ENCODE measurements around the gene RMI2. TPM values are rescaled to one million over a fixed set of nuclear protein-coding genes. Genes with fewer than 3 reads are reported as not detected.

RMI2 gene
- total and polyA plus RNA-seq, 7 donors, result 0.36 to 19.3 (median 2.2) TPM

- H3K27me3 ChIP-seq, result no peaks in the 10 kb centered on the region
- no peak for DNase-seq
- no peak for TF ChIP-seq EP300 (IDR thresholded peaks at IDR 0.05)
- TF ChIP-seq POLR2AphosphoS5 (IDR thresholded peaks at IDR 0.05), result no peak
- TF ChIP-seq POLR2A (IDR thresholded peaks at IDR 0.05), result no peak
- no peak for TF ChIP-seq CTCF (IDR thresholded peaks at IDR 0.05)
- no peak overlapping the region for H3K4me3 ChIP-seq
- 63 to 77% methylated on average over 4 of the region's 4 CpGs for WGBS, 2 donors
- H3K9me3 ChIP-seq, result no peaks in the 10 kb centered on the region
- H3K27ac ChIP-seq, result no peak overlapping the region
- peaks cover 0 to 10% (median 6%) of the 10 kb centered on the region in 4 donors for H3K4me1 ChIP-seq
- intact Hi-C loops (cut with DNase I), result loop anchor here (10.0 kb wide), 1 partner anchor 596 kb away; the partner anchor contains the start of gene NUBP1
- no peaks in the 10 kb centered on the region for H3K36me3 ChIP-seq
Measured at GRCh38 chr16:11340710-11341109, 4.5 kb upstream of the RMI2 start.

- Histone ChIP-seq H3K36me3 (no peaks in the 10 kb centered on the region), H3K4me3 (no peak overlapping the region), H3K4me1 (peaks cover 0 to 16% (median 10%) of the 10 kb centered on the region in 4 donors), H3K27me3 (no peaks in the 10 kb centered on the region), H3K27ac (no peak overlapping the region), H3K9me3 (no peaks in the 10 kb centered on the region)
- 94% methylated on average over 9 of the region's 9 CpGs for WGBS, 2 donors
- intact Hi-C loops (cut with DNase I), result loop anchor here (10.0 kb wide), 1 partner anchor 597 kb away; the partner anchor contains the start of gene NUBP1
- TF ChIP-seq POLR2A (IDR thresholded peaks at IDR 0.05) (no peak), EP300 (IDR thresholded peaks at IDR 0.05) (no peak), CTCF (IDR thresholded peaks at IDR 0.05) (no peak), POLR2AphosphoS5 (IDR thresholded peaks at IDR 0.05) (no peak)
- DNase-seq, result no peak
Measured at GRCh38 chr16:11341371-11341770, 3.9 kb upstream of the RMI2 start.

GRCh38 chr16:11342021-11342855 is 3.0 kb upstream of the RMI2 start:
- DNase-seq, result no peak
- TF ChIP-seq CTCF (IDR thresholded peaks at IDR 0.05), result no peak
- TF ChIP-seq POLR2AphosphoS5 (IDR thresholded peaks at IDR 0.05), result no peak
- no peak for TF ChIP-seq EP300 (IDR thresholded peaks at IDR 0.05)
- TF ChIP-seq POLR2A (IDR thresholded peaks at IDR 0.05), result no peak

GRCh38 chr16:11346700-11347319 is 1.6 kb downstream of the RMI2 start:
- intact Hi-C loops (cut with DNase I), result loop anchor here (10.0 kb wide), 1 partner anchor 602 kb away; the partner anchor contains the start of gene NUBP1

More at GRCh38 chr16:11342021-11342855, 3.0 kb upstream of the RMI2 start:
- Histone ChIP-seq H3K27me3 (no peaks in the 10 kb centered on the region), H3K27ac (no peak overlapping the region), H3K9me3 (no peaks in the 10 kb centered on the region), H3K4me1 (peaks cover 0 to 17% (median 10%) of the 10 kb centered on the region in 4 donors), H3K36me3 (no peaks in the 10 kb centered on the region), H3K4me3 (no peak overlapping the region)
- intact Hi-C loops (cut with DNase I), result loop anchor here (10.0 kb wide), 1 partner anchor 597 kb away; the partner anchor contains the start of gene NUBP1
- WGBS, 2 donors, result 77 to 78% methylated on average over 5 of the region's 5 CpGs

More at GRCh38 chr16:11346700-11347319, 1.6 kb downstream of the RMI2 start:
- no peak for TF ChIP-seq POLR2A (IDR thresholded peaks at IDR 0.05)
- TF ChIP-seq CTCF (IDR thresholded peaks at IDR 0.05), result no peak
- no peak for TF ChIP-seq EP300 (IDR thresholded peaks at IDR 0.05)
- TF ChIP-seq POLR2AphosphoS5 (IDR thresholded peaks at IDR 0.05), result no peak
- Histone ChIP-seq H3K9me3 (no peaks in the 10 kb centered on the region), H3K27ac (no peak overlapping the region), H3K4me1 (peaks cover 0 to 42% (median 33%) of the 10 kb centered on the region in 4 donors), H3K27me3 (no peaks in the 10 kb centered on the region), H3K36me3 (no peaks in the 10 kb centered on the region), H3K4me3 (no peak overlapping the region)
- 85 to 92% methylated on average over 9 of the region's 9 CpGs for WGBS, 2 donors
- no peak for DNase-seq
